H1 (cell line): Measurements from ENCODE around the gene NT5DC1. TPM values are rescaled to one million over a fixed set of nuclear protein-coding genes. Genes with fewer than 3 reads are reported as not detected.

ENCODE experiments used
- CTCF ChIA-PET: fragments of 300-600 bp; sonication (Branson Sonifier 250); formaldehyde crosslinking; loops from one replicate; lab custom pipeline; 2021; ENCODE audit not compliant: partially characterized antibody; lab: Charles Lee
- POLR2A ChIA-PET: fragments of 300-600 bp; sonication (Branson Sonifier 250); formaldehyde crosslinking; loops from one replicate; lab custom pipeline; 2021; ENCODE audit warnings: inconsistent platforms; ENCODE audit not compliant: partially characterized antibody; lab: Charles Lee
- DNase-seq, 2 experiments: peaks; one replicate each; pipeline versions ENCODE4 v3.0.0 to v3.0.0-alpha.2; 2010 to 2022; ENCODE audit warnings: low spot score in 2 of 2, low read depth in 1 of 2, mixed read lengths in 1 of 2
- FAIRE-seq: peaks from 2 replicates; lab custom pipeline; 2011; peaks lifted over from hg19 to GRCh38; lab: Jason Lieb, UNC
- H2AFZ ChIP-seq: 2 replicates; pipeline ENCODE4 v1.8.1; 2012; ENCODE audit warnings: low read length, inconsistent platforms
- H2AK5ac ChIP-seq: 2 replicates; pipeline ENCODE4 v1.6.1; 2013; ENCODE audit warnings: low read depth, low read length
- H2BK120ac ChIP-seq: replicated peaks from 2 replicates; pipeline ENCODE3; 2013; ENCODE audit warnings: low read depth, low read length, inconsistent platforms
- H2BK12ac ChIP-seq: 2 replicates; pipeline ENCODE4 v1.6.1; 2013; ENCODE audit warnings: low read depth, low read length
- H2BK15ac ChIP-seq: 2 replicates; pipeline ENCODE4 v1.6.1; 2013; ENCODE audit warnings: low read length
- H2BK20ac ChIP-seq: 2 replicates; pipeline ENCODE4 v1.6.1; 2013; ENCODE audit warnings: low read length
- H2BK5ac ChIP-seq: 2 replicates; pipeline ENCODE4 v1.6.1; 2013; ENCODE audit warnings: low read depth, low read length
- H3K14ac ChIP-seq: 2 replicates; pipeline ENCODE4 v1.6.1; 2013; ENCODE audit warnings: inconsistent platforms; ENCODE audit not compliant: insufficient read length
- H3K18ac ChIP-seq: 2 replicates; pipeline ENCODE4 v1.6.1; 2013; ENCODE audit warnings: low read length; ENCODE audit errors: extremely low read depth
- H3K23ac ChIP-seq: 2 replicates; pipeline ENCODE4 v1.6.1; 2013; ENCODE audit warnings: inconsistent platforms; ENCODE audit not compliant: insufficient read length
- H3K23me2 ChIP-seq: 2 replicates; pipeline ENCODE4 v1.6.1; 2013; ENCODE audit warnings: low read depth, low read length
- H3K27ac ChIP-seq: 2 replicates; pipeline ENCODE4 v1.6.1; 2011; ENCODE audit warnings: low read depth, low read length, inconsistent platforms
- H3K27me3 ChIP-seq, 4 experiments: replicated peaks in 1 of 4; 1 replicate in 1 of 4; 2 replicates in 3 of 4; pipeline versions ENCODE4 v1.6.1 to v1.8.1; 2011 to 2013; ENCODE audit warnings: low read length in 3 of 4, mild to moderate bottlenecking in 3 of 4, inconsistent platforms in 2 of 4, mixed read lengths in 2 of 4, moderate library complexity in 1 of 4; ENCODE audit not compliant: control insufficient read depth in 3 of 4, insufficient read depth in 3 of 4; ENCODE audit errors: extremely low read depth in 1 of 4
- H3K36me3 ChIP-seq, 4 experiments: 2 replicates each; pipeline versions ENCODE4 v1.6.1 to v1.8.1; 2011 to 2013; ENCODE audit warnings: mild to moderate bottlenecking in 4 of 4, low read length in 3 of 4, moderate library complexity in 2 of 4, control low read depth in 1 of 4, inconsistent platforms in 1 of 4; ENCODE audit not compliant: insufficient read depth in 4 of 4, control insufficient read depth in 2 of 4
- H3K4ac ChIP-seq: replicated peaks from 2 replicates; pipeline ENCODE3; 2013; ENCODE audit warnings: low read length, low read depth, mixed read lengths, inconsistent platforms; ENCODE audit not compliant: insufficient read length
- H3K4me1 ChIP-seq, 4 experiments: replicated peaks in 1 of 4; 1 replicate in 1 of 4; 2 replicates in 3 of 4; pipeline versions ENCODE4 v1.6.1 to v1.8.1; 2011 to 2013; ENCODE audit warnings: low read length in 3 of 4, inconsistent platforms in 2 of 4, mixed read lengths in 1 of 4; ENCODE audit not compliant: insufficient read depth in 4 of 4, control insufficient read depth in 3 of 4
- H3K4me2 ChIP-seq, 2 experiments: 2 replicates each; pipeline versions ENCODE4 v1.6.1 to v1.8.1; 2011 to 2013; ENCODE audit warnings: low read depth in 2 of 2, low read length in 2 of 2, control low read depth in 1 of 2, inconsistent platforms in 1 of 2, mild to moderate bottlenecking in 1 of 2; ENCODE audit not compliant: insufficient read depth in 1 of 2
- H3K4me3 ChIP-seq, 4 experiments: fragments of 200-600, 300-600 bp in 1 of 4; sonication (generic), shearing (Covaris generic), sonication (Bioruptor Twin) in 1 of 4; 2 replicates each; pipeline versions ENCODE4 v1.5.1 to v1.8.1; 2011 to 2016; ENCODE audit warnings: low read length in 4 of 4, low read depth in 3 of 4, control low read depth in 2 of 4, inconsistent platforms in 2 of 4, mild to moderate bottlenecking in 2 of 4, mixed read lengths in 1 of 4, moderate library complexity in 1 of 4; ENCODE audit not compliant: insufficient read depth in 2 of 4; ENCODE audit errors: extremely low read depth in 1 of 4
- H3K56ac ChIP-seq: replicated peaks from 2 replicates; pipeline ENCODE3; 2013; ENCODE audit warnings: low read depth, mild to moderate bottlenecking, mixed read lengths, low read length, inconsistent platforms; ENCODE audit not compliant: insufficient read length
- H3K79me1 ChIP-seq: 2 replicates; pipeline ENCODE4 v1.6.1; 2013; ENCODE audit warnings: low read depth, low read length, control low read depth
- H3K79me2 ChIP-seq, 2 experiments: 2 replicates each; pipeline versions ENCODE4 v1.6.1 to v1.8.1; 2012 to 2013; ENCODE audit warnings: low read length in 2 of 2, mild to moderate bottlenecking in 2 of 2, inconsistent platforms in 1 of 2; ENCODE audit not compliant: insufficient read depth in 2 of 2, control insufficient read depth in 1 of 2
- H3K9ac ChIP-seq, 4 experiments: replicated peaks in 1 of 4; 1 replicate in 1 of 4; 2 replicates in 3 of 4; pipeline versions ENCODE4 v1.6.1 to v1.8.1; 2011 to 2013; ENCODE audit warnings: low read depth in 3 of 4, low read length in 3 of 4, control low read depth in 2 of 4, mild to moderate bottlenecking in 2 of 4, moderate library complexity in 2 of 4, inconsistent platforms in 1 of 4; ENCODE audit errors: extremely low read depth in 1 of 4
- H3K9me3 ChIP-seq, 2 experiments: 2 replicates each; pipeline versions ENCODE4 v1.6.1 to v1.8.1; 2012 to 2013; ENCODE audit warnings: mild to moderate bottlenecking in 2 of 2, moderate library complexity in 2 of 2, control low read depth in 1 of 2, inconsistent platforms in 1 of 2, low read depth in 1 of 2, low read length in 1 of 2, mixed read lengths in 1 of 2; ENCODE audit not compliant: insufficient read depth in 2 of 2
- H4K20me1 ChIP-seq, 2 experiments: replicated peaks in 1 of 2; 2 replicates each; pipeline versions ENCODE3 to v1.8.1; 2011 to 2013; ENCODE audit warnings: inconsistent platforms in 2 of 2, low read length in 2 of 2, mild to moderate bottlenecking in 1 of 2; ENCODE audit not compliant: insufficient read depth in 2 of 2, control insufficient read depth in 1 of 2
- H4K5ac ChIP-seq: 2 replicates; pipeline ENCODE4 v1.6.1; 2013; ENCODE audit warnings: low read length, low read depth, mixed read lengths, inconsistent platforms; ENCODE audit not compliant: insufficient read length
- H4K8ac ChIP-seq: 2 replicates; pipeline ENCODE4 v1.8.0; 2013; ENCODE audit warnings: mild to moderate bottlenecking, moderate library complexity, low read length, inconsistent platforms; ENCODE audit not compliant: insufficient read depth; ENCODE audit errors: extremely low read depth
- H4K91ac ChIP-seq: replicated peaks from 2 replicates; pipeline ENCODE3; 2013; ENCODE audit warnings: low read length, mixed read lengths, inconsistent platforms; ENCODE audit not compliant: insufficient read length
- CHD1 ChIP-seq: IDR thresholded peaks from 2 replicates; pipeline ENCODE4 v1.6.1; 2012; ENCODE audit warnings: low read depth, low read length, improper control_type of control experiment
- GABPA ChIP-seq: IDR thresholded peaks from 2 replicates; pipeline ENCODE4 v1.6.1; 2011; ENCODE audit warnings: mild to moderate bottlenecking, low read length, moderate library complexity, borderline replicate concordance; ENCODE audit not compliant: insufficient read depth
- polyA plus RNA-seq, 7 experiments: library from polyadenylated mRNA; depleted of rRNA in 3 of 7; stranded (reverse) in 5 of 7; unstranded in 2 of 7; fragments of >200 nt in 5 of 7; fragments of 200-250 nt in 2 of 7; gene quantifications; 1 replicate in 5 of 7; 2 replicates in 1 of 7; 4 replicates in 1 of 7; pipeline versions ENCODE4 v1.2.1 to v1.2.3, GENCODE V29; 2011 to 2013; ENCODE audit warnings: missing spikeins in 2 of 7, mixed read lengths in 2 of 7
- total RNA-seq: library from RNA; stranded (reverse); fragmentation: NEBNext Ultra II Directional; extraction: Animal tissue kit (Norgen Biotek cat#: 25700); gene quantifications from 2 replicates; pipeline ENCODE4 v1.2.1, GENCODE V29; 2021

The NT5DC1 gene
- total and polyA plus RNA-seq, 2 of the 8 experiments (the other 6 are each of a cell fraction or from before 2014, with no cell fraction given), result 25.3 to 72.7 TPM

DNA sequence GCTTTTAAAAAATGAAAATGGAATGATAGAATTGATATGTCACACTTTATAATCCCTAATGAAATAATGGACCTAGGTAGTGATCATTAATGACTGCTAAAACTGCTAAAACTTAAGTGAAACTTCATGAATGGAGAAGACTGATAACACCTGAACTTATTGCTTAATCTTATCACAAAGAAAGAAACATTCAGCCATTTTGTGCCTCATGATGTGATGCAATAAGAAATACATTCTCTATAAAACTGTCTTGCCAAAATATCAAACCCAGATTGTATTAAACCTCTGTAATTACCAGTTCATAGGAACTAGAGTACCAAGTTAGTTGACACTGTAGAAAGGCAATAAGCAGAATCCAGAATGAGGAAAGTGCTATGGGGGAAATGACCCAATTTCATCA is 79.7 kb downstream of the NT5DC1 start:
- CTCF ChIA-PET, result no interaction called here
- H2BK15ac ChIP-seq, result no peak overlapping the region
- no peak overlapping the region for H2BK120ac ChIP-seq
- no peaks in the 10 kb centered on the region for H3K36me3 ChIP-seq
- no peak overlapping the region for H3K4me2 ChIP-seq
- no peak overlapping the region for H3K14ac ChIP-seq
- no peak overlapping the region for H4K8ac ChIP-seq
- no peaks in the 10 kb centered on the region for H3K79me1 ChIP-seq
- no peak overlapping the region for H4K5ac ChIP-seq
- POLR2A ChIA-PET, result no interaction called here
- H2AK5ac ChIP-seq, result no peak overlapping the region
- H3K9ac ChIP-seq, result no peak overlapping the region
- H3K23me2 ChIP-seq, result no peaks in the 10 kb centered on the region
- no peak overlapping the region for H3K4me3 ChIP-seq
- H2BK12ac ChIP-seq, result no peak overlapping the region
- H3K4ac ChIP-seq, result no peak overlapping the region
- no peaks in the 10 kb centered on the region for H3K27me3 ChIP-seq
- DNase-seq (no peak), FAIRE-seq (no peak)
- no peak overlapping the region for H2AFZ ChIP-seq
- no peak overlapping the region for H3K27ac ChIP-seq
- H2BK5ac ChIP-seq, result no peak overlapping the region
- no peaks in the 10 kb centered on the region for H4K20me1 ChIP-seq
- H3K9me3 ChIP-seq, result no peaks in the 10 kb centered on the region
- H4K91ac ChIP-seq, result no peak overlapping the region
- no peak overlapping the region for H3K18ac ChIP-seq
- H3K79me2 ChIP-seq, result no peaks in the 10 kb centered on the region
- no peak overlapping the region for H3K56ac ChIP-seq
- no peak overlapping the region for H3K23ac ChIP-seq
- no peak overlapping the region for H2BK20ac ChIP-seq
- peaks cover 0 to 4% (median 0%) of the 10 kb centered on the region in 4 experiments; a peak in 1 of 7 replicates for H3K4me1 ChIP-seq
- TF ChIP-seq CHD1 (no peak), GABPA (no peak)
